HG03135 (cell line): ENCODE data around the gene SRRM3.
"Not testable (repeated sequence)": the region's sequence is repeated elsewhere in the genome, so short reads cannot be mapped to it uniquely, and the experiment has no call there.

Experiments used
- ATAC-seq: cut with Tn5 transposase; IDR thresholded peaks from one replicate; pipeline ENCODE4 v1.9.1; 2021; ENCODE audit warnings: mild to moderate bottlenecking, moderate library complexity; ENCODE audit not compliant: unreplicated experiment

Gene SRRM3

GRCh38 chr7:76201732-76202665 lies at the start of gene SRRM3:
Gene SRRM3, plus strand, starts transcription at chr7:76201896. Its CDS starts 33,171 bp downstream, at chr7:76235067.
- peak; percentile 85 for ATAC-seq

GRCh38 chr7:76151932-76152331 lies 49.8 kb upstream of the SRRM3 start:
- ATAC-seq: no peak

GRCh38 chr7:76153571-76154230 lies 48.0 kb upstream of the SRRM3 start:
- ATAC-seq: not testable (repeated sequence)

DNA sequence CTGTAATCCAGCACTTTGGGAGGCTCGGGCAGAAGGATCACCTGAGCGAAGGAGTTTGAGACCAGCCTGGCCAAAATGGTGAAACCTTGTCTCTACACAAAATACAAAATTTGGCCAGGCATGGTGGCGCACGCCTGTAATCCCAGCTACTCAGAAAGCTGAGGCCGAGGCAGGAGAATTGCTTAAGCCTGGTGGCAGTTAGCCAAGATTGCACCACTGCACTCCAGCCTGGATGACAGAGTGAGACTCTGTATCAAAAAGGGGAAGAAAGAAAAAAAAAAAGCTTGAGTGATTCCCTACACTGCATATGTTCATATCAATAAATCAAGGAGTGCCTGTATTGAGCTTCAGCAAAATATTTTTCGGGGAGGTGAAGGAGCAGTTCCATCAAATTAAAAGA lies 45.8 kb upstream of the SRRM3 start:
- ATAC-seq: no peak

DNA sequence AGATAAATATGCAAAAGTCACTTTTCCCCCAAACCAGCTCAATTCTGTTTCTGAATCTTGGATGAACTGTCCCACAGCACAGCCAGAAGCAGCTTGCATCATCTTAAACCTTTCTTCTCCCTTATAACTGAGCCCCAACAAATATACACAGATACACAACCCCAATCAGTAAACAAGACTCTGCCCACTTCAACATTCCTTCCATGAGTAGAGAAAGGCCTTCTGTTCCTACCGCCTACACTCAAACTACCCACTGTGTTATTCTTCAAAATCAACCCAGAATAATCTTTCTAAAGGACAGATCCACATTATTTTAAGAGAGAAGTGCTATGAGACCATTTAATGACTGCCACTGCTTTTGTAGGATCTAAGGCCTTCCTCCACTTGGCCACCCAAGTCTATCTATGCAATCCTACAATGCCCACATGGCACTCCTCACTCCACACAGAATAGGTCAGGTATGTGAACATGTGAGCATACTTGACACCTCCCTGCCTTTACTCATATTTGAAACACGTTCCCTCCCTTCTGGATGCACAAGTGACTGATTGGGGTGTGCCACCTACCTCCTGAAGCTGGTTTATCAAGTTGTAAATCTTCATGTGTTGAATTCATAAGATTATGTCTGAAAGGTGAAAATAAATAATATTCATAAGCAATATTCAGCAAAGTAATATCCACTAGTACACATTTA lies 44.6 kb upstream of the SRRM3 start:
- not testable (repeated sequence) for ATAC-seq

DNA sequence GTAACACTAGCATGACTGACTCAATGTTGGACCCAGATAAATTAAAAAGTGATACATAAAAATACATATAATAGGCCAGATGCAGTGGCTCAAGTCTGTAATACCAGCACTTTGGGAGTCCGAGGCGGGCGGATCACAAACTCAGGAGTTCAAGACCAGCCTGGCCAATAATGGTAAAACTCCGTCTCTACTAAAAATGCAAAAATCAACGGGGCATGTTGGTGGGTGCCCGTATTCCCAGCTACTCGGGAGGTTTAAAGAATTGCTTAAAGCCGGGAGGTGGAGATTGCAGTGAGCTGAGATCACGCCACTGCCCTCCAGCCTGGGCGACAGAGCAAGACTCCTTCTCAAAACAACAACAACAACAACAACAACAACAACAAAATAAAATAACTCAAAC lies 43.3 kb upstream of the SRRM3 start:
- ATAC-seq: not testable (repeated sequence)

- not testable (repeated sequence) for ATAC-seq
Observed at GRCh38 chr7:76162416-76163170, 39.1 kb upstream of the SRRM3 start.

- not testable (repeated sequence) for ATAC-seq
Observed at GRCh38 chr7:76163812-76164211, 37.9 kb upstream of the SRRM3 start.

DNA sequence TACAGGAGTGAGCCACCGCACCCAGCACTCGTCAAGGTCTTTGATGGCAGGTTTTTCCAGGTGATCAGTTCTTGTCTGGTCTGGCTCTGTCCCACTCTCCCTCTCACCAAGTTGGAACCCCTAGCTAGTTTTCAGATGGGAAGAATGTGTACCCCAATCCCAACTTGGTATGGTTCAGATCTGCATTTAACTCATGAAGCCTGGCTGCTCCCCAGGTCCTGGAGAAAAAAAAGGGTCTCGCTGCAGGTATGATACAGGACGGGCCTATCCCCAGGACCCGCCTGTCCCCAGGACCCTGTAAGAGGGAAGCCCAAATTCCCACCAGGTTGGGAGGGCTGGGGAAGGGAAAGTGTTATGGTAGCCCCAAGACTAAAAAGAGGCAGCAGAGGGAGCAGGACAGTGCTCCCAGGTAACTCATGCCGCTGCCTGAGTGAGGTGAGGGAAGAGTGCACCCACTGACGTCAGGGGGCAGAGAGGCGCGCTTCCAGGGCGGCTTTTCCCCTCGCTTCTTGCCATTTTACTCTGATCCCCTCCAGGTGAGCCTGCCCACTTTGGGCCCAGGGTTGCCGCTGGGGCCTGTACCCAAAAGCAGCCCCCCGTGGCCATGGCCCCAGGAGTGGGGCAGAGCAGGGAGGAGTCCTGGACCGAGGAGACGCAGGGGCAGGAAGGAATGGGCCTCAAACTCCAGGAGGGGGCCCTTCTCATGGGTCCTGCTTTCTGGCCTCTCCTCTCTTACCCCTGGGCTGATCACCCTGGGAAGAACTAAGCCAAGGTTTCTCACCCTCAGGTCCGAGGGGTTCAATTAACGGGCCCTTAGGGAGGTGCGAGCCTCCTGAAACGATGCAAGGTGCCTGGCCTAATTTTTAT lies 36.4 kb upstream of the SRRM3 start:
- no peak for ATAC-seq

DNA sequence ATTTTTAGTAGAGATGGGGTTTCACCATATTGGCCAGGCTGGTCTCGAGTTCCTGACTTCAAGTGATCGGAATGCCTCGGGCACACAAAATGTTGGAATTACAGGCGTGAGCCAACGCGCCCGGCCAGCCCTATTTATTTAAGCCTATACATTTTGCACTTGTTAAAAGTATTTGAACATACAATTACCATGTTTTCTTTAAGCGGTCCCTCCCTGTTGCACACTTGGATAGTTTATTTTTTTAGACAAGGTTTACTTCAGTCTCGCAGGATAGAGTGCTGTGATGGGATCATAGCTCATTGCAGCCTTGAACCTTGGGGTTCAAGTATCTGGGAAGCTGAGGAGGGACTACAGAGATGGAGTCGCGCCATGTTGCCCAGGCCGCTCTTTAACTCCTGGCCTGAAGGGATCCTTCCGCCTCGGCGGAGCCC lies 35.7 kb upstream of the SRRM3 start:
- no peak for ATAC-seq

DNA sequence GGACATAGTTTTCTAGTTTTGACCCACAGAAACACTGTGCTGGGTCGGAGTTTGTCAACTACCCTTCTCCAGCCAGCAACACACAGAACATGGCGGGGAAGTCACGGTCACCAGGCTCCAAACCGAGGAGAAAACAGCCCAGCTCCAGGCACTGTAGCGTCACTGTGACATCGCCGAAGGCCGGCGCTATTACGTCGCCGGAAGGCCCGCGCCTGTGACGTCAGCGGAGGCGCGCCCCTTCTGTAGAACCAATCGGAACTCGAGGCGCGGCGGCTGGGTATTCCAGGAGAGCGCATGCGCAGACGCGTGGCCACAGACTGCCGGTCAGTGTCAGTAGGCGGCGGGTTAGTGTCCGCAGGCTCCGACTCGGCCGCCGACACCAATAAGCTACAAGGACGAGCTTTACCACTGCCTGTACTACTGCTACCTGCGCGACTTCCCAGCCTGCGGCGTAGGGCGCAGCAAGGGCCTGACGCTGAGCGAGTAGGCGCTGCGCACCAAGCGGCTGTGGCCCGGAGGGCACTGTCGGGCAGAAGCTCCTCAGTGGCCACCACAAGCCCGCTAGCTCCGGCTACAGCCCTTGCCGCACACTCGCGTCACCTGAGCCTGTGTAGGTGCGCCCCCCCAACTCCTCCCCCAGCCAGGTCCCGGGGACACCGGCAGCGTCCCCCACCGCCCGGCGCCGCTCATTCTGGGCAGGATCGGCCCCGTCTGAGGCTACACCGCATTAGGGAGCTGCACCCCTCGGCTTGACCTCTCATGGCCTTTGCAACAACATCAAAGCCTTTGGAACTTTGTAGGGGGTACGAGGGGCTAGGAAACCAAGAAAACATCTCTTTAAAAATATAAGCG lies 35.1 kb upstream of the SRRM3 start:
- ATAC-seq: peak; percentile 89

GRCh38 chr7:76173566-76174205 lies 28.0 kb upstream of the SRRM3 start:
- no peak for ATAC-seq

DNA sequence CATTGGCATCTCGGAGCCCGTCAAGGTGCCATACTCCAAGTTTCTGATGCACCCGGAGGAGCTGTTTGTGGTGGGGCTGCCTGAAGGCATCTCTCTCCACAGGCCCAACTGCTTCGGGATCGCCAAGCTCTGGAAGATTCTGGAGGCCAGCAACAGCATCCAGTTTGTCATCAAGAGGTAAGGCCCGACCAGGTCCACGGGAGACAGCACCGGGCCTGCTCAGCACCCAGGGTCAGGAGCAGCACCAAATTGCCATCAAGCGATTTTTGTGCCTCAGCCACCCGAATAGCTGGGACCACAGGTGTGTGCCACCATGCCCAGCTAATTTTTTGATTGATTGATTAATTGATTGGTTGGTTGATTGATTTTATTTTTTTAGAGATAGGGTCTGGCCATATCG lies 24.7 kb upstream of the SRRM3 start:
- ATAC-seq: not testable (repeated sequence)

DNA sequence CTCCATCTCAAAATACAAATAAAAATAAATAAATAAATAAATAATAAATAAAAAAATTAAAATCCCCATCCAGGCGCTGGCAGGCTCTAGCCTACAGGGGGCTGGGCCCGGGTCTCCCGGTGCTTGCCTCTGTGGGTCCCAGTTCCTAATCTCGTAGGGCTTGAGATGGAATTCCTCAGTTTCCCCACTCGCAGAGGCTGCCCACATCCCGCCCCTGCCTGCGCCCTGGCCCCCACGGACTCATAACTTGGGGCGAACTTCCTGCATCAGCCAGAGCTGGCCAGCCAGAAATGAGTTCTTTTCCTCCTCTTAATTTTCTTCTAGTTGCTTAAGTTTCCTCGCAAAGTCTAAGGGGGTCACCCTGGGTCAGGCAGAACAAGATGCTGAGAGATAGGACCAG lies 22.0 kb upstream of the SRRM3 start:
- ATAC-seq: no peak

DNA sequence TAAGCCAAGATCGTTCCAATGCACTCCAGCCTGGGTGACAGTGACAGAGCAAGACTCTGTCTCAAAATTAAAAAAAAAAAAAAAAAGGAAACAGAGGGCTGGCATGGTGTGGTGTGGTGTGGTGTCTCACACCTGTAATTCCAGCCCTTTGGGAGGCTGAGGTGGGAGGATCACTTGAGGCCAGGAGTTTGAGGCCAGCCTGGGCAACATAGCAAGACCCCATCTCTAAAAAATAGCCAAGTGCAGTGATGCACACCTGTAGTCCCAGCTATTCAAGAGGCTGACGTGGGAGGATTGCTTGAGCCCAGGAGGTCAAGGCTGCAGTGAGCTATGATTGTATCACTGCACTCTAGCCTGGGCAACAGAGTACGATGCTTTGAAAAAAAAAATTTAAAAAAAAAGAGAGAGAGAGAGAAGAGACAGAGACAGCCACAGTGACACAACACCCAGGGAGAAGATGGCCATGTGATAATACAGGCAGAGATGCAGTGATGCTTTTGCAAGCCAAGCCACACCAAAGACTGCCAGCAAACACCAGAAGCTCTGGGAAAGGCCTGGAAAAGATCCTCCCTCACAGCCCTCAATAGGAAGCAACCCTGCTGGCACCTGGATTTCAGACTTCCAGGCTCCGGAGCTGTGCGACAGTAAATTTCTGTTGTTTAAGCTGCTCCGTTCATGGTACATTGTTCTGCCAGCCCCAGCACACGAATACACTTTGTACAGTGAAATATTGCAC lies 19.3 kb upstream of the SRRM3 start:
- no peak for ATAC-seq

GRCh38 chr7:76185187-76185896 lies 16.4 kb upstream of the SRRM3 start:
- ATAC-seq: no peak

- ATAC-seq: no peak
Observed at GRCh38 chr7:76187272-76187671, 14.4 kb upstream of the SRRM3 start.
